Hepatocyte (in vitro differentiated cells): ENCODE results near the gene KIF6.

Source experiments
- CTCF ChIP-seq: fragments of 200-600 bp; sonication (generic); IDR thresholded peaks from 2 replicates; pipeline ENCODE4 v1.5.1; 2016; ENCODE audit warnings: antibody characterized with exemption, mild to moderate bottlenecking; ENCODE audit not compliant: poor library complexity
- EZH2 ChIP-seq: fragments of 200-600 bp; sonication (generic); IDR thresholded peaks from 2 replicates; pipeline ENCODE4 v1.6.1; 2016; ENCODE audit warnings: antibody characterized with exemption, mild to moderate bottlenecking, borderline replicate concordance
- EZH2phosphoT487 ChIP-seq: fragments of 200-600 bp; sonication (generic); IDR thresholded peaks from one replicate; pipeline ENCODE4 v1.6.1; 2018; ENCODE audit warnings: antibody characterized with exemption, mild to moderate bottlenecking, low read depth, moderate library complexity; ENCODE audit not compliant: unreplicated experiment, severe bottlenecking

GRCh38 chr6:39684790-39685488 lies 40.3 kb downstream of the KIF6 start:
- TF ChIP-seq CTCF = no peak
- no peak for TF ChIP-seq EZH2phosphoT487
- no peak for TF ChIP-seq EZH2
